Hematopoietic multipotent progenitor cell treated with erythropoietin and hydrocortisone succinate and interleukin-3 and kit ligand, for 15 days (in vitro differentiated cells): ENCODE results near the gene ZSWIM8.
"Not testable (repeated sequence)": the region's sequence is repeated elsewhere in the genome, so short reads cannot be mapped to it uniquely, and the experiment has no call there.

Source experiments
- DNase-seq: peaks from one replicate; pipeline ENCODE4 v3.0.0-alpha.2; 2015; ENCODE audit warnings: low spot score

Gene ZSWIM8, protein sequence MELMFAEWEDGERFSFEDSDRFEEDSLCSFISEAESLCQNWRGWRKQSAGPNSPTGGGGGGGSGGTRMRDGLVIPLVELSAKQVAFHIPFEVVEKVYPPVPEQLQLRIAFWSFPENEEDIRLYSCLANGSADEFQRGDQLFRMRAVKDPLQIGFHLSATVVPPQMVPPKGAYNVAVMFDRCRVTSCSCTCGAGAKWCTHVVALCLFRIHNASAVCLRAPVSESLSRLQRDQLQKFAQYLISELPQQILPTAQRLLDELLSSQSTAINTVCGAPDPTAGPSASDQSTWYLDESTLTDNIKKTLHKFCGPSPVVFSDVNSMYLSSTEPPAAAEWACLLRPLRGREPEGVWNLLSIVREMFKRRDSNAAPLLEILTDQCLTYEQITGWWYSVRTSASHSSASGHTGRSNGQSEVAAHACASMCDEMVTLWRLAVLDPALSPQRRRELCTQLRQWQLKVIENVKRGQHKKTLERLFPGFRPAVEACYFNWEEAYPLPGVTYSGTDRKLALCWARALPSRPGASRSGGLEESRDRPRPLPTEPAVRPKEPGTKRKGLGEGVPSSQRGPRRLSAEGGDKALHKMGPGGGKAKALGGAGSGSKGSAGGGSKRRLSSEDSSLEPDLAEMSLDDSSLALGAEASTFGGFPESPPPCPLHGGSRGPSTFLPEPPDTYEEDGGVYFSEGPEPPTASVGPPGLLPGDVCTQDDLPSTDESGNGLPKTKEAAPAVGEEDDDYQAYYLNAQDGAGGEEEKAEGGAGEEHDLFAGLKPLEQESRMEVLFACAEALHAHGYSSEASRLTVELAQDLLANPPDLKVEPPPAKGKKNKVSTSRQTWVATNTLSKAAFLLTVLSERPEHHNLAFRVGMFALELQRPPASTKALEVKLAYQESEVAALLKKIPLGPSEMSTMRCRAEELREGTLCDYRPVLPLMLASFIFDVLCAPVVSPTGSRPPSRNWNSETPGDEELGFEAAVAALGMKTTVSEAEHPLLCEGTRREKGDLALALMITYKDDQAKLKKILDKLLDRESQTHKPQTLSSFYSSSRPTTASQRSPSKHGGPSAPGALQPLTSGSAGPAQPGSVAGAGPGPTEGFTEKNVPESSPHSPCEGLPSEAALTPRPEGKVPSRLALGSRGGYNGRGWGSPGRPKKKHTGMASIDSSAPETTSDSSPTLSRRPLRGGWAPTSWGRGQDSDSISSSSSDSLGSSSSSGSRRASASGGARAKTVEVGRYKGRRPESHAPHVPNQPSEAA (N-terminal part only)

DNA sequence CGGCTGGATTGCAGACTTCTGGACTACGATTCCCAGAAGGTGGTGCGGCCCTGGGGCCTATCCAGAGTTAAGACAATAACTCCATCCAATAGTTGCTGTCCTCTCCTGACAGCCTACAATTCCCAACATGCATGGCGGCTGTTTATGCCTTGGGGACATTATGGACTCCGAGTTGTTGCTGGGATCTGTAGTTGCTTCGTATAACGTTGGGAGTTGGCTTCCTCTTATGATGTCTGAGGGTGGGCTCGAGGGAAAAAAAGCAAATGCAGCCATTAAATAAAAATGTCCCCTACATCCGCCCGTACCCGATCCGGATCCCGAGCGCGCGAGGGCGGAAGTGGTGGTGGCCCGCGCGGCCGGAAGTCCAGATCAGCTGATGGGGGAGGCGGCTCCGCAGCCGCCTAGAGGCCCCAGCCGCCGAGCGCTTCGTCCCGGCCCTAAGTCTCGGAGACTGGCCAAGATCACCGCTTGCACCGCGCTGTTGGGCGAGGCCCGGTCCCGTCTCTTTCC, at the start of gene ZSWIM8:
Gene ZSWIM8 (plus strand): TSS at position 396 of the 510 bp plus-strand sequence. CDS start 273 bp downstream, outside the sequence.
- peak; percentile 94 for DNase-seq

DNA sequence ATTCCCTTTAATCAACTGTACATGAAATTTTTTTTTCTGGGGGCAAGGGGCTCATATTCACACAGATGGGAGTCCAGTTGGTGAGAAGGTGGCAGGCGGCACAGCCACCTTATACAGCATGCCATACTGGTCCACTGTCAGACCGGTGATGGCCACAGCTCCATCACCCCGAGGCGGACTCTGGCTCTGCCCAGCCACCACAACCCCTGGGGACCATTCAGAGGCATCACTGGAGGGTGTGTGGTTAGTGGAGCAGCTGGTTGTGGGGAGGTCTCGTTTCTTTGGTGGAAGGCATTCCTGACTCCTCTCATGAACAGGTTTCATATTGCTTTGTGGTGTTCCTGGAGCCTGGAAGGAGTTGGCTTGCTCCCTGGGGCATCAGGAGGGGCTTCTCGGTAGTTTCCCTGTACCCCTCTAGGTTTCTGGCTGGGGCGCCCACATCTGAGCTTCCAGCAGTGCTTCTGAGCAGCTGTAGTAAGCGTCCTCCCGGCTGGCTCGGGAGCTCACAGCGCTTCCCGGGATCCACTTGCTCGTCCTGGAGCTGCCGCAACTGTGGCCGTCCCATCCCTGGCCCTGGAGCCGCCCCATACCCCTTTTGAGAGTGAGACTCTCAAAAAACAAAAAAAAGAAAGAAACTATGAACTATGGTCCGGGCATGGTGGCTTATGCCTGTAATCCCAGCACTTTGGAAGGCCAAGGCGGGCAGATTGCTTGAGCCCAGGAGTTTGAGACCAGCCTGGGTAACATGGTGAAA, 44.7 kb upstream of the ZSWIM8 start:
- DNase-seq: not testable (repeated sequence)

DNA sequence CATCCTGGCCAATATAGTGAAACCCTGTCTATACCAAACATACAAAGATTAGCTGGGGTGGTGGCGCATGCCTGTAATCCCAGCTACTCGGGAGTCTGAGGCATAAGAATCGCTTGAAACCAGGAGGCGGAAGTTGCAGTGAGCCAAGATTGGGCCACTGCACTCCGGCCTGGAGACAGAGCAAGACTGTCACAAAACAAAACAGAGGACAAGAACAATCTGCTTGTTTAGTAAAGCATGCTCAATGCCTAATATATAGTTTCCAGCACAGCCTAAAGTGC, 43.0 kb upstream of the ZSWIM8 start:
- no peak for DNase-seq

DNA sequence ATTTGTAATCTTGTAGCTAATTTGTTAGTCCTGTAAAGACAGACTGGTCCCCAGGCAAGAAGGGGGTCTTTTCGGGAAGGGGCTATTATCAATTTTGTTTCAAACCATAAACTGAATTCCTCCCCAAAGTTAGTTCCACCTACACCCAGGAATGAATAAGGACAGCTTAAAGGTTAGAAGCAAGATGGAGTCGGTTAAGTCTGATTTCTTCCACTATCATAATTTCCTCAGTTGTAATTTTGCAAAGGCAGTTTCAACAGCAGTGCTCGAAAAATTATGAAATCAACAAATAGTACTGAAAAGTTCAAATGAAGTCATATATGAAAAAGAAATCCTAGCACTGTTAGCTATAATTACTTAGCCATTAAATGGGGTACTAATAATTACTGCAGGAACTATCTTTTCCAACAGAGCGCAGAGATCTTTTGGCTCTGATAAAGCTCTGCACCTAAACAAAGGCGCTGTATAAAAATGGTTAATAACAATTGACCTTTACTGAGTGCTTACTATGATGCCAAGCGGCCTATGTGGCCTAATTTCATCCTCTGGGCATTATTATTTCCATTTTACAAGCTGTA, 42.0 kb upstream of the ZSWIM8 start:
- DNase-seq: no peak

DNA sequence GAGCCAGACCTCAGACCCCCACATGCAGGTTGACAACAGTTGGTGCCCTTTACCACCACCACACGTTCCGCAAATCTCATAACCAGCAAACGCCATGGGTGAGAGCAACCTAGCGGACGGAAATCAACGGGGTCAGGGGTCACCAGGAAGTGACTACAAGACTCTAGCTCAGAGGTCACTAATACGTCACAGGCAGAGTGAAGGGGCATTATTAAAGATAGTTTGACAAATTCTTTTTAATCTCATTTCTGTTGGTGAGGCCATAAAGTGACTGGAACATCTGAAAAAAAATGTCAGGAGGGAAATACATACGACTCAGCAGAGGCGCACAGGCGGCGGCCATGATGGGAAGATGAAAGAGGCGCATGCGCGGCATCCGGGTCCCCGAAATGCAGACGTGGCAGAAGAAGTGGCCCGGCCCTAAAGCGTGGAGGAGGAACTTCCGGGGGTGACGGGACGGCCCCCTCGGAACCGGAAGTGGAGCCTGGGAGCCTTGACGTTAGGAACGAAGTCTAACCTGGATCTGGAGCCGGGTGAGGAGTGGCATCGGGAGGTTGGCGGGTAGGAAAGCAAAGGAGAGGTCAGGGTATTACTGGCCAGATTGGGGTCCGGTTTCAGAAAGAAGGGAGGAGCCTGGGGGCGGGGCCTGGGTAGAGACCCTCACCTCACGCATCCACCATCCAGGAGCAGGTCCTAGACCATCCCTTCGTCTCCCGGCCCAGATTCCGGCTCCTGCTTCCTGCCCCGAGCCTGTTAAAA, 41.3 kb upstream of the ZSWIM8 start, which contains the start of gene SEC24C:
Gene SEC24C (plus strand): TSS at position 468 of the 759 bp plus-strand sequence. CDS start 2,461 bp downstream, outside the sequence.
- peak; percentile 96 for DNase-seq

DNA sequence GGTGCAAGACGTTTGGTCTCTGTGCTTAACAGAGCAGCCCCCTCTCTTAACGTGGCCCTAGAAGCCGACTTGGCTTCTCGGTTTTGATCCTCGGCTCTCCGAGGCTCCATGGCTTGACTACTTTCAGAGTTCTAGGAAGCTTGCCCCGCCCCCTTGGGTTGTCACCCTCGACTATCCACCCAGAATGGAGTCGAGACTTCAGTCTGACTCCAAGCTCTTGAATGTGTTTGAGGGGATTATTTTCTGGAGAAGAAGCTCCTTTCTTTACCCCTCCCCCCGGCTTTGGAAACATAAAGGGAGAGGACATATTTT, 40.8 kb upstream of the ZSWIM8 start:
- peak; percentile 74 for DNase-seq

DNA sequence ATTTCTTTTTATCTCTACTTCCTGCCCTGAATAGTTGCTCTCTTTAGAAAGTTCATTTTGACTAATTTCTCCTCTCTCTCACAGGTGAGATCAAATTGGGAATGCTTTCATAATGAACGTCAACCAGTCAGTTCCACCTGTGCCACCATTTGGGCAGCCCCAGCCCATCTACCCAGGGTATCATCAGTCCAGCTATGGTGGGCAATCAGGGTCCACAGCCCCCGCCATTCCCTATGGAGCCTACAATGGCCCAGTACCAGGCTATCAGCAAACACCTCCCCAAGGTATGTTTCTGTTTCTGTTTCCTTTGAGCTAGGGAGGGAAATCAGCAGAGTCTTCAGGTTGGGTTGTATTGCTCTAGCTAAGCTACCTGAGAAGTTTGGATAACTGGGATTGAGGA, 38.7 kb upstream of the ZSWIM8 start:
- DNase-seq: no peak

DNA sequence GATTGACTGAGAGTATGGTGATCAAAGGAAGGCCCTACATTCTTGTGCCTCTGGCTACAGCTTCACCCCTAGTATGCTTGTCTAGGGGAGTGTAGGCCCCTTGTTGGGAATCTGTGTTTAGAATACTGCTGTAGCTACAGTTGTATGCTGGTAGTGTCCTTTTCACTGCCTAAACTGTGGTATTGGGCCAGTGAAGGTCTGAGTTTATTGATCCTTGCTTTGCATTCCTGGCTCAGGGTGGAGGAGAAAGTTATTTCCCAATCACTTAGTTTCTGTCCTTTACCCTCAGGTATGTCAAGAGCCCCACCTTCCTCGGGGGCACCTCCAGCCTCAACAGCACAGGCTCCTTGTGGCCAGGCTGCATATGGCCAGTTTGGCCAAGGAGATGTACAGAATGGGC, 34.6 kb upstream of the ZSWIM8 start:
- DNase-seq: no peak

DNA sequence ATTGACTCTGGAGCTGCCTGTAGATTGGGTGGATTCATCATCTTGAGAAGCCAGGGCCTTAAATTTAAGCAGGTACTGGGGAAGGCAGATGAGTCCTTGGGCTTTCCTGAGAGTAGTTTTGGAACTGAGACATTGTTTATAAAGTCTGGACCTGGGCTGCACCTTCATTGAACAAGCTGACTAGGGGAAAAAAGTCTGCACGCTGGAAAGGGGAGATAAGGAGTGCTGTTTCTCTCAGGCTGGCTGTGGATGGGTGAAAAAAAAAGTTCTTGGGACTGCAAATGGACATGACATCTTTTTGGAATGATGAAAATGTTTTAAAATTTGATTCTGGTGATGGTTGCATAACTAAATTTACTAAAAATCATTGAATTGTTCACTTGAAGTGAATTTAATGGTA, 29.2 kb upstream of the ZSWIM8 start:
- DNase-seq: peak; percentile 64

DNA sequence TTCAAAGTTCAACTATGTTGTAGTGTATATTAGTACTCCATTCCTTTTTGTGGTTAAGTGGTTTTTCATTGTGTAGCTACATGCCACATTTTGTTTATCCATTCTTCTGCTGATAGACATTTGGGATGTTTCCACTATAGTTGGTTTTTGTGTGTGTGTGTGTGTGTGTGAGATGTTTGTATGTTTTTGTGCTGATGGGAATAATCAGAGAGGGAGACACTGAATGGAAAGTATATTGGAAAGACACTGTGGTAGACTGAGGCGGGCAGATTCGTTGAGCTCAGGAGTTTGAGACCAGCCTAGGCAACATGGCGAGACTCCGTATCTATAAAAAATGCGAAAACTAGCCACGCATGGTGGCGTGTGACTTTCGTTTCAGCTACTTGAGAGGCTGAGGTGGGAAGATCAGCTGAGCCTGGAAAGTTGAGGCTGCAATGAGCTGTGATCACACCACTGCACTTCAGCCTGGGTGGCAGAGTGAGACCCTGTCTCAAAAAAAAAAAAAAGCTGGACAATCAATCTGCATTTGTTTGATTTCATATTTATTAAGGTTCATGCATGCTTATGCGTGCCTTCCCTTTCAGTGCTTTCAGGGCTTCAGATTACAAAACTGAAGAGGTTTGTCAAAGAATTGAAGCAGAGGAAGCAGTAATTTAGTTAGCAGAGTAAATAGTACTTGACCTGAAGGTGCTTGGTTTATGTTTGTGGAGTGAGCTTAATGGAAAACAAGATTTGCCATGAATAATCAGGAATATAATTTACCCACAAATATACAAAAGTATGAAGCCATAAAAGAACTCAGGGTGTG, 26.5 kb upstream of the ZSWIM8 start:
- DNase-seq: no peak

DNA sequence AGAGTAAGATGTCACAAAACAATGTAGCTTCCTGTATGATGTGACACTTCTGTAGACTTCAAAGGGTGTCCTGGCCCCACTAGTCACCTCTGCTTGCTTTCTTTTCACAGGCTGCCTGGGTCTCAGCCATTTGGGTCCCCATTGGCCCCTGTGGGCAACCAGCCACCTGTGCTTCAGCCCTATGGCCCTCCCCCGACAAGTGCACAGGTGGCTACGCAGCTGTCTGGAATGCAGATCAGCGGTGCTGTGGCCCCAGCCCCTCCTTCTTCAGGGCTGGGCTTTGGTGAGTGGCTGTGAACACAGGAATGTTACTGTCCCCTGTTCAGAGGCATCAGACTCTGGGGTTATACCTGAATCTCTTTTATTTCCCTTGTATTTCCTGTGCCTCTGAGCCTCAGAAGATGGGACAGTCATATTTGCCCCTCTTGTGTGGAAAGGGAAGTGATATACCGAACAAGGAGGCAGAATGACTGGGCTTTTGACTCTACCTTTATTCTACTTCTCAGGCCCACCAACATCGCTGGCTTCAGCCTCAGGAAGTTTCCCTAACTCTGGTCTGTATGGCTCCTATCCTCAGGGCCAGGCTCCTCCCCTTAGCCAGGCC, 25.8 kb upstream of the ZSWIM8 start:
- no peak for DNase-seq

DNA sequence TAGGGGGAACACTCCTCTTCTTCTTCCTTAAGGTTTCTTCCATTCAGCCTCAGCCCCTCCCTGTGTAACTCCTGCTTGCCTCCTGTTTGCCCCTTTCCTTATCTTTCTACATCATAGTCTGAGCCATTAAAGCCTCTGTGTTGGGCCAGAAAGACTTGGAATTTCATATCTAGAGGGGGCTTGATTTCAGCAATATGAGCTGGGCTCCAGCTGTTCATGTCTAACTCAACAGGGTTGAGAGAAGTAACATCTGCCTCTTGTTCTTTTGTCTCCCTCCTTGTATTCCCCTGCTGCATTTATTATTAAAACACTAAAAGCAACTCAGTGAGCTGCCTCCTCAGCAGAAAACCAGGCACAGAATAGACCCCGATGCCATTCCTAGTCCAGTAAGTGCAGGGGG, 23.6 kb upstream of the ZSWIM8 start:
- DNase-seq: no peak

DNA sequence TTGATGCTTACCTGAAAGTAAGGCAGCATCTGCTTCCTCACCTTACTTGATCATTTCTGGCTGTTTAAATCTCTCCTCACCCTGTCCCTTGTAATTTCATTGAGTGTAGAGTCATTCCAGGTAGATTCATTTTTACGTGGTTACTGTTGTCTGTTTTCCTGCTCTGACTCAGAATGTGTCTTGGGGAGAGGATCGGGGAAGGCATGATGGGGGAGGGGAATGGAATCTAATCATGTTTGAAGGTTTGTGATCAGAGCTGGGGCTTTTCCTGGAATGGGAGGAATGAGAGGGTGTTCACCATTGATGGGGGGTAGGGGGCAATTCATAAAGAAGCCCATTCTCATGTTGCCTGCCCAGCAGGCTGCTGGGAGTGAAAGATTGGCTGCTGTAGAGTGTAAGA, 22.5 kb upstream of the ZSWIM8 start:
- no peak for DNase-seq

DNA sequence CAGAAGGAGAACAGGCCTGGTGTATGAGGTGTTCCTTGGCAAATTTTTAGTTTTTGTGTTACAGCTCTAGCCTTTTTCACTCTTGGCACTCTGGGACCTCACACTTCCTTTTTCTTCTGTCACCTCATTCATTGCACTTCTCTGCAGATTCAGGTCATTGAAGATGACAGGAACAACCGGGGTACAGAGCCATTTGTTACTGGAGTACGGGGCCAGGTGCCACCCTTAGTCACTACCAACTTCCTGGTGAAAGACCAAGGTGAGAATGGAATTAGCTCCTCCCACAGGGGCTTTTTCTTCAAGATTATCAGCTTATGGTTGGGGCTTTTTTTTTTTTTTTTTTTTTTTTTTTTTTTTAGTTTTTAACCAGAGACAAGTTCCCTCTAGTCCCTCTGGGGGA, 22.1 kb upstream of the ZSWIM8 start:
- DNase-seq: no peak

DNA sequence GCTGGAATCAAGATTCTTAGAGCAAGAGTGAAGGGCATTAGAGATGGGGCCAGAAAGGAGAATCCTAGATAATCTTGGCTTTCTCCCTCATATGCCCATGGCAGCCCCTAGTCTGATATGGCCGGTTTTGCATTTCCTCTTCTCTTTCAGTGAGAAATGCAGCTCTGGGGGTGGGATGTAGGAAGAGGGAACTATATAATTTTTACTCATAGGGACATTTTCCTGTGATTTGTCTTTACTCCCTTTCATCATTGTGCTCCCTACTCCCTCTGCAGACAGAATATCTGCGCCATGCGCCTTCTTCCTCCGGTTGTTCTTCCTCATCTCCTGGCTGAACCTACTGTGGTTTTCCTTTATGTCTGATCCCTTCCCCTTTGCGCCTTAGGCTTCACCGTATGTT, 20.3 kb upstream of the ZSWIM8 start:
- DNase-seq: no peak

DNA sequence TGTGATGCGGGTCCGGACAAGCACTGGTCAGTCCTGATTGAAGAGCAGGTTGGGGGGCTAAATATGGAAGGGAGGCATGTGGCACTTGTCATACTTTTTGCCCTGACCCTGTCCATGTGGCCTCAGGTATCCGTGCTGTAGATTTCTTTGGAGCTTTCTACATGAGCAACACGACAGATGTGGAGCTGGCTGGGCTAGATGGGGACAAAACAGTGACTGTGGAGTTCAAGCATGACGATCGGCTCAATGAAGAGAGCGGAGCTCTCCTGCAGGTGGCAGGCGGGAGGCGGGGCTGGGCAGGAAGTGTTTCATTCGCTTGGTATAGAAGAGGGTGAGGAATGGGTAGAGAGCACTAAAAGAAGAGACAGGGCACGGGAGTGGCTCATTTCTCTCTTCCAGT, 16.5 kb upstream of the ZSWIM8 start:
- DNase-seq: no peak

DNA sequence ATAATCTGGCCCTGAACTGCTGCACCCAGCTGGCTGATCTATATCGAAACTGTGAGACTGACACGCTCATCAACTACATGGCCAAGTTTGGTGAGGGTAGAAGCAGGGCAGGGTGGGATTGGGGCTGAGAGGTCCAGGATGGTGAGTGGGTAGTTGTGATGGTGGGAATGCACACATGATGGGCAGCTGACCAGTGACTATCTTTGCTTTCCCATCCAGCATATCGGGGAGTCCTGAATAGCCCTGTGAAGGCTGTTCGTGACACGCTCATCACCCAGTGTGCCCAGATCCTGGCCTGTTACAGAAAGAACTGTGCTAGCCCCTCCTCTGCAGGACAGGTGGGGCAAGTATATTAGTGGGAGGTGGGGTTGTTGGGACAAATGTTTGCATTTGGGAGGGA, 16.0 kb upstream of the ZSWIM8 start:
- no peak for DNase-seq

DNA sequence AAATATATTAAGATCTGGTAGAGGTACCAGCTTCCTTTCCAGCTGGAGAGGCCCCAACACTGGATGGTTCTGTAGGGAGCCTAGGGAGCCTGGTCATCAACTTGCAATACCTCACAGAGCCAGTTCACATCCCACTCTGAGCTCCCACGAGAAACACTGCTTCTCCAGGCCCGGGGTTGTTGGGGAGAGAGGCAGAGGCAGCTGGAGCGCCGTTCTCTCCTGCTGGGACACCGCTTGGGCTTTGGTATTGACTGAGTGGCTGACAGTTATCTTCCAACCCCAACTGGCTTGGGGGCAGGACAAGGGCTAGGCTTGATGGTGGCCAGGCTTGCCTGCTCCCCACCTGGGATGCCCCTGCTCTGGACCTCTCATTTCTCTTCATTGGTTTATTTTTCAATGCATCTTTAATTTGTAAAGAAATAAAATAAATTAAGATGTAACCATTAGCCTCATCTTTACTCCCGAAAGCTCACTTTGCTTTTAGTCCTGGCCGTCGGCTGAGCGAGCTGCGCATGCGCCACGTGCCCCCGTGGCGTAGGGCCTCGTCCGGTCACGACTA, 13.6 kb upstream of the ZSWIM8 start:
- DNase-seq: peak; percentile 74
